ENCODE measurements around the gene SART1. TPM values are rescaled to one million over a fixed set of nuclear protein-coding genes. Genes with fewer than 3 reads are reported as not detected.
"Not testable (repeated sequence)": the region's sequence is repeated elsewhere in the genome, so short reads cannot be mapped to it uniquely, and the experiment has no call there.

The SART1 gene
- total RNA-seq, 3 donors from 2014 or later: 40.1 to 60.2 (median 41.8) TPM

DNA sequence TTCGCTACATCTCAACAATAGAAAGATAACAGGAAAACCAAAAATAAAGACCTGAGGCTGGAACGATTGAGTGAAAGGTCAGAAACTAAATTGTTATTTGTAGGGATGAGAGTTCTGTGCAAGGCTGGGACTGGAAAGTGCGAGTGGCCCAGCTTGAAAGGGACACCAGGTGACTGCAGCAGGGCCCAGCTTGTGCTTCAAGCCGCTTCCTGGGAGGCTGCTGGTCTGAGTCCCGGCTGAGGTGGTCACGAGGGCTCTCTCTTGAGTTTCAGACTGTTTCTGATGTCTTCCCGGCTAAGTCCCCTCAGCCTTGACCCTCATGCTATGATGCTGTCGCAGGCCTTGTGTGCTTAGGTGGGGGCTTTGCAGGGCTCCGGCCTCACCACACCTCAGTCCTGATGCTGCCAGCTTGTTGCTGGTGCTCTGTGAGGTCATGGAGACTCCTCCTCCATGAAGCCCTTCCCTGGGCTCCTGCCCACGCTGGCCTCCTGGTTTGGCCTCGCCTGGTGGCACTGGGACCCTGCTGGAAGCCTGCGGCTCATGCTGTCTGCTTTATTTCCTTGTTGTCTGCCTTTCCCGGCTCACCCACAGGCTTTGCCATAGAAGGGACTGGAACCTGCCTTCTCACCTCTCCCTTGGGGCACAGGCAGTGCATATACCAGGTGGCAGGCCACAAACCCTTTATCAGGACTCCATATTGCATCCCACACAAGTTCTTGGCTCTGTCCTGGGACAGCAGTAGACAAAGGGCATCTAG is 44.8 kb downstream of the SART1 start:
- no peak overlapping the region for H3K4me3 ChIP-seq
- H3K4me1 ChIP-seq (ENCODE audit: low read depth): peaks cover 7% of the 10 kb centered on the region
- ATAC-seq (no peak), DNase-seq (no peak)
- H3K9me3 ChIP-seq: no peaks in the 10 kb centered on the region
- no peak for TF ChIP-seq CTCF (IDR thresholded peaks at IDR 0.05)
- no peaks in the 10 kb centered on the region for H3K36me3 ChIP-seq (ENCODE audit: low read depth)
- intact Hi-C loops (cut with DNase I, micrococcal nuclease): no loop called here

GRCh38 chr11:66006891-66007176 is 45.3 kb downstream of the SART1 start:
- no peaks in the 10 kb centered on the region for H3K36me3 ChIP-seq (ENCODE audit: low read depth)
- intact Hi-C loops (cut with DNase I, micrococcal nuclease): no loop called here
- no peak for ATAC-seq
- H3K4me3 ChIP-seq: no peak overlapping the region
- TF ChIP-seq CTCF (IDR thresholded peaks at IDR 0.05): no peak
- H3K9me3 ChIP-seq: no peaks in the 10 kb centered on the region
- peaks cover 9% of the 10 kb centered on the region for H3K4me1 ChIP-seq (ENCODE audit: low read depth)
- DNase-seq: no peak

DNA sequence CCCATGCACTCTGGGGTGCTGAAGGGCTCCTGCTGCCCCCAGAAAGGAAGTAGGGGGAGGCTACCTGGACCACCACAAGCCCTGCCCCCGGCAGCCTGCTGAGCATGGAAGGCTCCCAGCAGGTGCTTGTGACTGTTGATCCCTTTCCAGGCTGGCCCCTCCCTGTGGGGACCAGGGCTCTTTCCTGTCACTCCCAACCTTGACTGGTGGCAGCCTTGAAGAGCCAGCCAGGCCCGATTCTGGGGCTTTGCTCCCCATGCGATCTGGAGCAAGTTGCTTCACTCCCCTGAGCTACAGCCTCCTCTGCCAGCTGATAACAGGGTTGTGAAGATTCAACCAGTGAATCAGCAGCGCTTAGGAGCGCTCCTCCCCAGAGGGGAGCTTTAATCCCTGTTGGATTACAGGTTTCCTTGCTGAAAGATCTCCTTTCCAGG is 45.7 kb downstream of the SART1 start:
- H3K36me3 ChIP-seq (ENCODE audit: low read depth): no peaks in the 10 kb centered on the region
- DNase-seq (no peak), ATAC-seq (no peak)
- intact Hi-C loops (cut with DNase I, micrococcal nuclease): no loop called here
- H3K4me3 ChIP-seq: no peak overlapping the region
- peaks cover 12% of the 10 kb centered on the region for H3K4me1 ChIP-seq (ENCODE audit: low read depth)
- H3K9me3 ChIP-seq: no peaks in the 10 kb centered on the region
- no peak for TF ChIP-seq CTCF (IDR thresholded peaks at IDR 0.05)

DNA sequence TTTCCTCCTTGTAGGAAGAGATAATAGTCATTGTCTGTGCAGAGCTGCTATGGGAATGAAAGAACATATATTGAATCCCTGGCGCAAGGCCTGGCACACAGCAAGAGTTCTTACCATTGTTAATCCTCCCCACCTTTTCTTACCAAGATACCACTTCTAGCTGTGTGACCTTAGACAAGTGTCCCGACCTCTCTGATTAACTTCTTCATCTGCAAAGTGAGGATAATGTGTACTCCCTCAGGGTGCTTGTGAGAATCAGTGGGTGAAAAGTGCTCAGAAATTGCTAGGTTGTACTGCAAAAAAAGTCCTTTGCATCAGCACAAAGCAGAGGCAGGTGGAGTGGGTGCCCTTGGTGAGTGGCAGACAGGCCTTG is 46.5 kb downstream of the SART1 start:
- intact Hi-C loops (cut with DNase I, micrococcal nuclease): no loop called here
- Histone ChIP-seq H3K4me3 (no peak overlapping the region), H3K4me1 (ENCODE audit: low read depth) (peaks cover 10% of the 10 kb centered on the region), H3K36me3 (ENCODE audit: low read depth) (no peaks in the 10 kb centered on the region), H3K9me3 (no peaks in the 10 kb centered on the region)
- no peak for ATAC-seq
- TF ChIP-seq CTCF (IDR thresholded peaks at IDR 0.05): no peak
- DNase-seq: no peak

- no peak for DNase-seq
- Histone ChIP-seq H3K9me3 (no peaks in the 10 kb centered on the region), H3K36me3 (ENCODE audit: low read depth) (no peaks in the 10 kb centered on the region), H3K4me1 (ENCODE audit: low read depth) (peaks cover 5% of the 10 kb centered on the region), H3K4me3 (no peak overlapping the region)
- no peak for ATAC-seq
- TF ChIP-seq CTCF (IDR thresholded peaks at IDR 0.05): no peak
- intact Hi-C loops (cut with DNase I, micrococcal nuclease): no loop called here
These were observed 47.1 kb downstream of the SART1 start for GRCh38 chr11:66008468-66009101.

DNA sequence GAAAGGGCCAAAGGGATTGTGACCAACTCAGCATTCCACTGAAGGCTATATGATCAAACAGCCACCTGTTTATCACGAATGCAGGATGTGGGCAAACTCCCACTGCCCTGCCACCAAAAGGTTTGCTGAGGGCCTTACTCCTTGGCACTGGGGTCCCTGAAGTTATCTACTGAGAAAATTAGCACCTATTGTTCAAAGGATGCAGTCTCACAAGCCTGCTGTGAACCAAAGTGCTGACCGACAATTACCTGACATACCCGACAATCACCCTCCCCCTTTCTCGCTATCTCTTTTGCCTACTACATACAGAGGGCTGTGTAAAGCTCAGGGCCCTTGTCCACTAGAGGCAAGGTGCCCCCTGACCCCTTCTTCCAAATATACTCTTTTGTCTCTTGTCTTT is 48.5 kb downstream of the SART1 start:
- ATAC-seq; H3K36me3 ChIP-seq (ENCODE audit: low read depth); H3K9me3 ChIP-seq; intact Hi-C loops (cut with DNase I, micrococcal nuclease); H3K4me1 ChIP-seq (ENCODE audit: low read depth); DNase-seq; H3K4me3 ChIP-seq: not testable (repeated sequence)

All from mucosa of descending colon (tissue), 3 donors.